T follicular helper cell (primary cell): ENCODE measurements around the gene AOAH.

Experiments
- DNase-seq: peaks from one replicate; pipeline ENCODE4 v3.0.0-alpha.2; 2020; ENCODE audit warnings: low read depth

Gene AOAH

DNA sequence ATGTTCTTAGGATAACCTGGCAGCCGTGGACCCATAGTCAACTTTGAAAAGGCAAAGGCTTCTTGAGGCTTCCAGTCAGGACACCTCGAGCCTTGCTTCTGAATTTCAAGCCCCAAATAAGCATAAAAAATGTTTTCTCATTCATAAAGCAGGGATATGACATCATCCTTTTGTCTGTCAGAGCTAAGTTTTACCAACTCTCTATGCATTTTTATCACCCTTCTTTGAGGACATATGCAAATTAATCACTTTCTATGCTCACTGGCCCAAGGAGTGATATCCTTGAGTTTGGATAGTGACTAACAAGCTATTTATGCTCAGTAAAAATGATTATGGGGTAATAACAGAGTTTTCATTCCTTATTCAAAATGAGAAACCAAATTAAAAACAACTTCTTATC, 175.3 kb downstream of the AOAH start:
- no peak for DNase-seq

- no peak for DNase-seq
Measured at GRCh38 chr7:36547416-36547815, 176.9 kb downstream of the AOAH start.

- DNase-seq: no peak
Measured at GRCh38 chr7:36546331-36546730, 178.0 kb downstream of the AOAH start.

GRCh38 chr7:36545291-36545690, 179.0 kb downstream of the AOAH start:
- DNase-seq: no peak

DNA sequence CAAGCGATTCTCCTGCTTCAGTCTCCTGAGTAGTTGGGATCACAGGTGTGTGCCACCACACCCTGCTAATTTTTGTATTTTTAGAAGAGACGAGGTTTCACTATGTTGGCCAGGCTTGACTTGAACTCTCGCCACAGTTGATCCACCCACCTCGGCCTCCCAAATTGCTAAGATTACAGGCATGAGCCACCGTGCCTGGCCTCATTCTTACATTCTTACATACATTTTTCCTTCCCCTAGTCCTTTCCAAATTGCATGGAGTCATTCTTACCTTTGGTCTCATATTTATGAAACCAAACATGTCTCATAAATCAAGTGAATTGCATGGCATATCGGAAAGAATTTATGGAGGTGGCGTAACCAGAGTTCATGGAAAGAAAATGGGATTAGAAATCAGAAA, 186.2 kb downstream of the AOAH start:
- no peak for DNase-seq

GRCh38 chr7:36535866-36536664, 188.2 kb downstream of the AOAH start:
- no peak for DNase-seq

DNA sequence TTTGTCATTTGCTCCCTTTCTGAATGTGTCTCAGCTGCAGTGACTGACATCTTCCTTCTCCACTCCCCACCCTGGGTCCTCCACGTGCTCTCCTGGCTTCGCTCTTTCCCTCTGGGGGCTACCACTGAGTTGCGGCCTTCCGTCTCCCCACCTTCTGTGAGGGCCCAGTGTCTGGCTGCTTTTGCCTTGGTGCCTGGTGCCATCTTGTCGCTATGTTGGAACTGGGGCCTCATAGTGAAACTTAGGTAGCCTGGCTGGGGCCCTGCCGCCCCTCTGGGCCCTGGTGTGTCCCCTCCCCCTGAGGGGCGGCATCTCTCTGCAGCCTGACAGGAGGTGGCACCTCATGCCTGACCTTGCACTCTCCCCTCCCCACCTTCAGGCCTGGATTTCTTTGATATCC, 190.6 kb downstream of the AOAH start:
- DNase-seq: no peak

- no peak for DNase-seq
Measured at GRCh38 chr7:36532981-36533499, 191.3 kb downstream of the AOAH start.

- no peak for DNase-seq
Measured at GRCh38 chr7:36531951-36532350, 192.3 kb downstream of the AOAH start.

DNA sequence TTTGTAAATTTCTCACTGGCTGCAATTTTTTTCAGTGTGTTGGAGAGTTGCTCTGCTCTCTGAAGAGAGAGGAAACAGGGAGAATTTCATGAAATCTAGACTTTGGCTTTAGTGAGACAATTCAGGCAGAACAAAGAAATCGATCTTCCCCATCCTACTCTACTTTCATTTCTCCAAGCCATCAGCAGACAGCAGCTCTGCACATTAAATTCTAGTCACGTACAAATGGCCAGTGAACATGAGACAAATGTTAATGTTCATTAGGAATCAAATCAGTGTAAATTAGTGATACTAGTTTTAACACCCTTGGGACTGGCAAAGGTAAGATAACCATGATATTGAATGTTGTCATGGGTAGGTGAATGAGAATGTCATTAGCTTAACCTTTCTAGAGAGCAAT, 193.8 kb downstream of the AOAH start:
- no peak for DNase-seq

- no peak for DNase-seq
Measured at GRCh38 chr7:36527549-36527913, 196.8 kb downstream of the AOAH start.

GRCh38 chr7:36526863-36527548, 197.3 kb downstream of the AOAH start:
- no peak for DNase-seq

GRCh38 chr7:36523371-36524101, 200.8 kb downstream of the AOAH start:
- no peak for DNase-seq

GRCh38 chr7:36522453-36523007, 201.8 kb downstream of the AOAH start:
- DNase-seq: no peak

- no peak for DNase-seq
Measured at GRCh38 chr7:36521911-36522310, 202.4 kb downstream of the AOAH start.

DNA sequence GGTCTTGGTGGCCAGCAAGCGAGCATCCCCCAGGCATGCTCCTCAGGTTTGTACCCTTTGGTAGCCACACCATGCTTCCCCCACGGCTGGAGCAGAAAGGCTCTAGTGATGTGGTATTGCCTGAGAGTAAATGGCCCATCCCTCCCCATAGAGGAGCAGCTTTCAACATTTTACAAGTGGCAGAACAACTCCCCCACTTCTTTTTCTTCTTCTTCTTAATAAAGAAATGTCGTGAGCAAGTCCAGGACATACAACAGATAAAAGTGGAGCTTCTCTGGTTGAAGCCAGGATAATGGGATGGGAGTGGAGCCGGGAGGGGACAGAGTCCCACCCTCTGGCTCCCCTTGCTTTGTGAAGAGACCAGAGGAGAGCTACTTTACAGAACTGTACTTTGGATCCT, 203.2 kb downstream of the AOAH start:
- no peak for DNase-seq

DNA sequence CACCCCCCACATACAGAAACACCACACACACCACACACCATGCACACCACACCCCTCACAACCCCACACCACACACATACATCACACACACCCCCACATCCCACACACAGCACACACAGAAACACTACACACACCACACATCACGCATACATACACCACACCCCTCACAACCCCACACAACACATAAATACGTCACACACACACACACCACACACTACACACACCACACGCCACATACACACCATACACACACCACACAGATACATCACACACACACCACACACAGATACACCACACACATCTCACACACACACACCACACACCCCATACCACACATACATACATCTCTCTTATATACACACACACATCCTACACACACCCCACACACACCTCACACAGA, 208.4 kb downstream of the AOAH start:
- no peak for DNase-seq

DNA sequence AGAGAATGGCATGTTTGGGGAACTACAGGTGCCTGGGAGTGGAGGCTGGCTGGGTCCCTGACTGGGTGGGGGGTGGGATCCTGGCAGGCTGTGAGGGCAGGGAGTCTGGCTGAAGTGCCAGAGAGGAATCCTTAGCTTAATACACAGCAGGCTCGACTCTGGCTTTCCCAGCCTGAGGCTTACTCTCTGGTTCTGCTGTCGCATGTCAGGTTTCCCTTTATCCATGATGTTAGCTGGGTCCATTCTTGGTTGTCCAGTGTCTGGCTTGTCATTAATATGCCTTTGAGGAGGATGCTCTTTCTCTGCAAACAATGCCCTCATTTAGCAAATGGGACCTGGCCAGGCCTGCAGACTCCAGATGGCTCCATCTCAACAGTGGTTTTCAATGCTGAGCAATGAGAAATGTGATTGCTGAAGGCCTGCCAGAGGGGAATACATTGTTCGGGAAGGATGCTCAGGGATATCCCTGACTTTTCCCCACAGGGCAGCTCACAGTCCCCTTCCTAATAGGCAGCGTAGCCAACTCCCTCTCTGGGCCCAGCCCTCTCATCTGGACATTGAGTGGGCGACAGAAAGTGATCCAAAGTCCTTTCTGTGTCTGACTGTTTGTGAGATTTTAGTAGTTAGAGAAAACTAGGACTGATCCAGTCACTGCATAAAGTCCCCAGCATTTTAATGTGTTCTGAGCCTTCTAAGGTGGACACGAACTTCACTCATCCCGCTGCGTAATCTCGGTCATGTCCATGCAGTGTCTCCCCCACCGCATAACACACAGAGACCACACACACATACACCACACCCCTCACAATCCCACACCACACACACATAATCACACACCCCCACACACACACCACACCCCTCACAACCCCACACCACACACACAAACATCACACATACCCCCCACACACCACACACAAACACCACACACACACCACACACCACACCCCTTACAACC, 209.7 kb downstream of the AOAH start:
- DNase-seq: no peak

DNA sequence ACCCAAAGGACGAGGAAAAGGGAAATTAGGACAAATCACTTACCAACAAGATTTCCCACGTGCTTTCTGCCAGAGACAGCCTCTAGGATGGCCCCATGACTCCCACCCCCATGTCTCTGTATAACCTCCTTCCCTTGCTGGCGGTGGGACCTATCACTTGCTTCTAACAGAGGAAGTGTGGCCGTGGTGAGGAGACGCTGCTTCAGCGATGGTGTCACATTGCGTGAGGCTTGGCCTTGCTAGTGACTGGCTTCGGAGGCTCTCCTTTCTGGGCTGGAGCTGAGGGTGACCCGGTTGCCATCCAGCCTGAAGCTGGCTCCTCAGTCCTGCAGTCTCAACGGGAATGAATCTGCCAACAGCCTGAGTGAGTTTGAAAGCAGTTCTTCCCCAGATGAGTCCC, 210.9 kb downstream of the AOAH start:
- DNase-seq: no peak

GRCh38 chr7:36512616-36513015, 211.7 kb downstream of the AOAH start:
- DNase-seq: no peak

DNA sequence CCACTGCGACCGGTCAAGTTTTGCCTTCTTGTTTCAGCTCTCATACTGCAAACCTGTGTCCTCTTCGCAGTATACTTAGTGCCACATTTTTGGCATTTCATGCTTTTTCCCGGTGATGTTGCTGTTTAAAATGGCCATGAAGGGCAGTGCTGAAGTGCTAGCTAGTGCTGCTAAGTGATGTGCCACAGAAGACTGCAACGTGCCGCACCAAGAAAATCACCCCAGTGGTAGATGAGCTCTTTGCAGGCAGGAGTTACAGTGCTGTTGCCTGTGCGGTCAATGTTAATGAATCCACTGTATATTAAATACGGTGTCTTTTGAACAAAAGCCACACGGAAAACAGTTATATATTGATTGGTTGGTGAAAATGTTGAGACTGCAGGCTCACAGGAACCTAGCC, 214.3 kb downstream of the AOAH start:
- DNase-seq: no peak
